PFSK-1 (cell line): ENCODE data around the gene TMEM132E.

Source experiments
- POLR2AphosphoS5 ChIP-seq: IDR thresholded peaks from 2 replicates; pipeline ENCODE4 v1.6.1; 2012; ENCODE audit warnings: low read depth, mild to moderate bottlenecking, control low read depth, low read length, moderate library complexity
- REST ChIP-seq, 2 experiments: IDR thresholded peaks; 2 replicates each; pipeline versions ENCODE4 v1.6.1 to v1.8.0; 2011 to 2012; ENCODE audit warnings: low read depth in 2 of 2, low read length in 2 of 2, control low read depth in 1 of 2, inconsistent platforms in 1 of 2, mild to moderate bottlenecking in 1 of 2, moderate library complexity in 1 of 2; ENCODE audit not compliant: insufficient read depth in 1 of 2
- TAF1 ChIP-seq: IDR thresholded peaks from 2 replicates; pipeline ENCODE4 v1.6.1; 2012; ENCODE audit warnings: low read length, control low read depth, borderline replicate concordance; ENCODE audit not compliant: insufficient read depth

GRCh38 chr17:34586346-34586846 lies 7.0 kb downstream of the TMEM132E start:
- no peak for TF ChIP-seq REST (IDR thresholded peaks at IDR 0.05; ENCODE audit: insufficient read depth in 1 of 2, low read depth in 2 of 2, low read length in 2 of 2)
- TF ChIP-seq POLR2AphosphoS5 = no peak
- no peak for TF ChIP-seq TAF1
